SK-N-SH (cell line): ENCODE results near the gene ZNF496.

Source experiments
- EP300 ChIP-seq, 2 experiments: IDR thresholded peaks; 2 replicates each; pipeline versions ENCODE4 v1.4.0 to v1.6.1; 2012; ENCODE audit warnings: borderline replicate concordance in 1 of 2, low read depth in 1 of 2, low read length in 1 of 2
- EZH2phosphoT487 ChIP-seq: fragments of 200-600 bp; sonication (generic); IDR thresholded peaks from 2 replicates; pipeline ENCODE4 v1.6.1; 2017; ENCODE audit warnings: low read depth, mixed run types, mild to moderate bottlenecking, antibody characterized with exemption, moderate library complexity, borderline replicate concordance
- MXI1 ChIP-seq: IDR thresholded peaks from 2 replicates; pipeline ENCODE4 v1.6.1; 2012; ENCODE audit warnings: mild to moderate bottlenecking, low read depth, low read length, improper control_type of control experiment
- POLR2AphosphoS5 ChIP-seq: IDR thresholded peaks from 2 replicates; pipeline ENCODE4 v1.6.1; 2012; ENCODE audit warnings: low read depth, low read length
- RXRA ChIP-seq: IDR thresholded peaks from 2 replicates; pipeline ENCODE4 v1.4.0; 2012; ENCODE audit warnings: low read depth, mild to moderate bottlenecking, borderline replicate concordance
- SIN3A ChIP-seq: IDR thresholded peaks from 2 replicates; pipeline ENCODE4 v1.6.1; 2012; ENCODE audit warnings: low read depth, mild to moderate bottlenecking, low read length, moderate library complexity, borderline replicate concordance
- TF ChIP-seq, protein P1 (sequence below): fragments of 200-600 bp; sonication (generic); IDR thresholded peaks from 2 replicates; pipeline ENCODE4 v1.6.1; 2017; ENCODE audit warnings: antibody characterized with exemption, mild to moderate bottlenecking, moderate library complexity
- TF ChIP-seq, protein P2 (sequence below): IDR thresholded peaks from 2 replicates; pipeline ENCODE4 v1.6.1; 2012; ENCODE audit warnings: mild to moderate bottlenecking, low read depth, low read length, moderate library complexity
- TF ChIP-seq, protein P3 (sequence below): fragments of 150-350 bp; IDR thresholded peaks from 2 replicates; pipeline ENCODE4 v1.6.1; 2017; ENCODE audit warnings: antibody characterized with exemption, low read length, low read depth, borderline replicate concordance

DNA sequence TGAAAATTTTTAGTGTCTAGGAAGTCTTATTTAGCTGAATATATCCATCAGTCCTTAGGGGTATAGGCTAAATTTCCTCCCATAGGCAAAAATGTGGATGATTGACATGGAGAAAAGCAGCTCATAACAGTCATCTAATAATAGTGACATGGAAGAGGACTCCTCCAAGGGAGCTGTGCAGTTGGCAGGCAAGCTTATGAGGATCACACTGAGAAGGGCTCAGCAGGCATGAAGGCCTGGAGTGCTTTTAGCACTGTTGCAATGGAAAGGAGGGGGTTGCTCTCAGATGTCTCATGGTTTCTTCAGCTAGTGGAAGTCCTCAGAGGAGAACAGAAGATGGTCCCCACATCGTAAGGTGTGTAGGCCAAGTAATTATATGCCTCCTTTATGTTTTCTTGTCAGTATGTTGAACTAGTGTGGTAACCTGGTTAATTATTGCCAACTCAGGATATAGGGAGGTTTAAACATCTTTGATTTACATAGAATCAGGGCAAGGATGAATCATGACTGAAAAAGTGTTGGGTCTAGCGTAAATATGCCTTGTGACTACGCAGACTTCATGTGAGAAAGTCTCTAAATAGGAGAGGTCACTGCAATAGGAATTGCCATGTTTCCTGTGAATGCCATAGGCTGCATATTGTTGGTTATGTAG lies 56.9 kb downstream of the ZNF496 start:
- TF ChIP-seq, protein P1, sequence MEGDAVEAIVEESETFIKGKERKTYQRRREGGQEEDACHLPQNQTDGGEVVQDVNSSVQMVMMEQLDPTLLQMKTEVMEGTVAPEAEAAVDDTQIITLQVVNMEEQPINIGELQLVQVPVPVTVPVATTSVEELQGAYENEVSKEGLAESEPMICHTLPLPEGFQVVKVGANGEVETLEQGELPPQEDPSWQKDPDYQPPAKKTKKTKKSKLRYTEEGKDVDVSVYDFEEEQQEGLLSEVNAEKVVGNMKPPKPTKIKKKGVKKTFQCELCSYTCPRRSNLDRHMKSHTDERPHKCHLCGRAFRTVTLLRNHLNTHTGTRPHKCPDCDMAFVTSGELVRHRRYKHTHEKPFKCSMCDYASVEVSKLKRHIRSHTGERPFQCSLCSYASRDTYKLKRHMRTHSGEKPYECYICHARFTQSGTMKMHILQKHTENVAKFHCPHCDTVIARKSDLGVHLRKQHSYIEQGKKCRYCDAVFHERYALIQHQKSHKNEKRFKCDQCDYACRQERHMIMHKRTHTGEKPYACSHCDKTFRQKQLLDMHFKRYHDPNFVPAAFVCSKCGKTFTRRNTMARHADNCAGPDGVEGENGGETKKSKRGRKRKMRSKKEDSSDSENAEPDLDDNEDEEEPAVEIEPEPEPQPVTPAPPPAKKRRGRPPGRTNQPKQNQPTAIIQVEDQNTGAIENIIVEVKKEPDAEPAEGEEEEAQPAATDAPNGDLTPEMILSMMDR = no peak
- TF ChIP-seq EZH2phosphoT487 (no peak), POLR2AphosphoS5 (no peak), MXI1 (no peak), EP300 (IDR thresholded peaks at IDR 0.05; ENCODE audit: borderline replicate concordance in 1 of 2, low read depth in 1 of 2, low read length in 1 of 2) (no peak), SIN3A (no peak), RXRA (no peak)
- TF ChIP-seq, protein P2, sequence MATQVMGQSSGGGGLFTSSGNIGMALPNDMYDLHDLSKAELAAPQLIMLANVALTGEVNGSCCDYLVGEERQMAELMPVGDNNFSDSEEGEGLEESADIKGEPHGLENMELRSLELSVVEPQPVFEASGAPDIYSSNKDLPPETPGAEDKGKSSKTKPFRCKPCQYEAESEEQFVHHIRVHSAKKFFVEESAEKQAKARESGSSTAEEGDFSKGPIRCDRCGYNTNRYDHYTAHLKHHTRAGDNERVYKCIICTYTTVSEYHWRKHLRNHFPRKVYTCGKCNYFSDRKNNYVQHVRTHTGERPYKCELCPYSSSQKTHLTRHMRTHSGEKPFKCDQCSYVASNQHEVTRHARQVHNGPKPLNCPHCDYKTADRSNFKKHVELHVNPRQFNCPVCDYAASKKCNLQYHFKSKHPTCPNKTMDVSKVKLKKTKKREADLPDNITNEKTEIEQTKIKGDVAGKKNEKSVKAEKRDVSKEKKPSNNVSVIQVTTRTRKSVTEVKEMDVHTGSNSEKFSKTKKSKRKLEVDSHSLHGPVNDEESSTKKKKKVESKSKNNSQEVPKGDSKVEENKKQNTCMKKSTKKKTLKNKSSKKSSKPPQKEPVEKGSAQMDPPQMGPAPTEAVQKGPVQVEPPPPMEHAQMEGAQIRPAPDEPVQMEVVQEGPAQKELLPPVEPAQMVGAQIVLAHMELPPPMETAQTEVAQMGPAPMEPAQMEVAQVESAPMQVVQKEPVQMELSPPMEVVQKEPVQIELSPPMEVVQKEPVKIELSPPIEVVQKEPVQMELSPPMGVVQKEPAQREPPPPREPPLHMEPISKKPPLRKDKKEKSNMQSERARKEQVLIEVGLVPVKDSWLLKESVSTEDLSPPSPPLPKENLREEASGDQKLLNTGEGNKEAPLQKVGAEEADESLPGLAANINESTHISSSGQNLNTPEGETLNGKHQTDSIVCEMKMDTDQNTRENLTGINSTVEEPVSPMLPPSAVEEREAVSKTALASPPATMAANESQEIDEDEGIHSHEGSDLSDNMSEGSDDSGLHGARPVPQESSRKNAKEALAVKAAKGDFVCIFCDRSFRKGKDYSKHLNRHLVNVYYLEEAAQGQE = no peak
- TF ChIP-seq, protein P3, sequence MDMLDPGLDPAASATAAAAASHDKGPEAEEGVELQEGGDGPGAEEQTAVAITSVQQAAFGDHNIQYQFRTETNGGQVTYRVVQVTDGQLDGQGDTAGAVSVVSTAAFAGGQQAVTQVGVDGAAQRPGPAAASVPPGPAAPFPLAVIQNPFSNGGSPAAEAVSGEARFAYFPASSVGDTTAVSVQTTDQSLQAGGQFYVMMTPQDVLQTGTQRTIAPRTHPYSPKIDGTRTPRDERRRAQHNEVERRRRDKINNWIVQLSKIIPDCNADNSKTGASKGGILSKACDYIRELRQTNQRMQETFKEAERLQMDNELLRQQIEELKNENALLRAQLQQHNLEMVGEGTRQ = no peak
